GM12891 (cell line): ENCODE results near the gene PIGX.

ENCODE experiments used
- POLR2A ChIP-seq: IDR thresholded peaks from 2 replicates; pipeline ENCODE4 v1.6.1; 2011; ENCODE audit warnings: low read depth, low read length, control low read depth
- POLR2AphosphoS5 ChIP-seq: IDR thresholded peaks from 2 replicates; pipeline ENCODE4 v1.6.1; 2011; ENCODE audit warnings: low read depth, low read length, control low read depth
- TAF1 ChIP-seq: IDR thresholded peaks from 2 replicates; pipeline ENCODE4 v1.6.1; 2011; ENCODE audit warnings: low read depth, low read length, control low read depth

- TF ChIP-seq POLR2A = no peak
- TF ChIP-seq POLR2AphosphoS5 = no peak
- no peak for TF ChIP-seq TAF1
Measured at GRCh38 chr3:196737655-196738054, 25.5 kb downstream of the PIGX start.
